Effector memory CD8-positive, alpha-beta T cell (primary cell): ENCODE data around the gene UNC13B.

Experiments used
- ATAC-seq: fragments of 150-1000 bp; cut with Tn5 transposase; replicated peaks from 2 replicates; pipeline ENCODE4 v1.10.0; 2021; ENCODE audit warnings: mild to moderate bottlenecking, moderate library complexity
- DNase-seq, 3 experiments: peaks; one replicate each; pipeline ENCODE4 v3.0.0; 2021
- H3K27ac Mint-ChIP-seq, 2 donors: one replicate each; pipeline ENCODE4 v1.8.0; 2022; ENCODE audit warnings: mild to moderate bottlenecking in 2 of 2, mixed read lengths in 2 of 2, moderate library complexity in 2 of 2
- H3K27me3 Mint-ChIP-seq, 2 donors: one replicate each; pipeline ENCODE4 v1.8.0; 2022; ENCODE audit warnings: mixed read lengths in 2 of 2
- H3K36me3 Mint-ChIP-seq: one replicate; pipeline ENCODE4 v1.8.0; 2022; ENCODE audit warnings: mild to moderate bottlenecking, moderate library complexity, mixed read lengths; ENCODE audit not compliant: insufficient read depth
- H3K4me1 Mint-ChIP-seq, 2 donors: one replicate each; pipeline ENCODE4 v1.8.0; 2022; ENCODE audit warnings: low read depth in 2 of 2, mixed read lengths in 2 of 2
- H3K4me3 Mint-ChIP-seq, 2 donors: one replicate each; pipeline ENCODE4 v1.8.0; 2022; ENCODE audit warnings: mild to moderate bottlenecking in 2 of 2, mixed read lengths in 2 of 2, moderate library complexity in 2 of 2
- H3K9me3 Mint-ChIP-seq, 2 donors: one replicate each; pipeline ENCODE4 v1.8.0; 2022; ENCODE audit warnings: mixed read lengths in 2 of 2

Gene UNC13B

DNA sequence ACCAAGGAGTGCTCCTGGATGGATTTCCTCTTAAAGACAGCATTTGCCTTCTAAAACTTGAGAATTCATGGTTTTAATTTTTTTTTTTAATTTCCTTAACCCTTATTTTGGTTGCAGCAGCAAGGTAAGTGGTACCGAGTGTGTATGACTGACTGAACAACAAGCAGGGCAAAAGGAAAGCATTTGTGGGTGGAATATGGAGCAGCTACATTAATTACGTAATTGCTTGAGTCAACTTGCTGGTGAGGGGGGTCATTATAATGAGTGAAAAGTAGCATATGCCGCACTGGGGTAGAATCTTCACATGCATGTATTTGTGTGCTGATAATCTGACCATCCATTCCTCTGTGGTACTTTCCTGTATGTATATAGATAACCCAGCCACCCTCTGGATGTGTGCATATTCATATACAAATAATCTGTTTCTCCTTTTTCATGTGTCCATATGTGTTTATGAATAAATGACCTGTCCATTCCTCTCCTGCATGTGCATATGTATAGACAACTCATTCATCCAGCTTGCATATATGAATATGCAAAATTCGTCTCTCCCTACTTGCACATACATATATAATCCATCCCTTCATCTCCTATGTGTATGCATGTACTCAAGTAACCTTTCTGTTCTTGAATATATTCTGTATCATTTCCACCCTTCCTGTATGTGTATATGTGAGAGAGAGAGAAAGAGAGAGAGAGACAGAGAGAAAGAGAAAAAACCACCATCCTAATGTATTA lies 180.6 kb downstream of the UNC13B start:
- Mint-ChIP-seq H3K36me3 (no peaks in the 10 kb centered on the region), H3K4me1 (no peaks in the 10 kb centered on the region)
- DNase-seq: no peak

DNA sequence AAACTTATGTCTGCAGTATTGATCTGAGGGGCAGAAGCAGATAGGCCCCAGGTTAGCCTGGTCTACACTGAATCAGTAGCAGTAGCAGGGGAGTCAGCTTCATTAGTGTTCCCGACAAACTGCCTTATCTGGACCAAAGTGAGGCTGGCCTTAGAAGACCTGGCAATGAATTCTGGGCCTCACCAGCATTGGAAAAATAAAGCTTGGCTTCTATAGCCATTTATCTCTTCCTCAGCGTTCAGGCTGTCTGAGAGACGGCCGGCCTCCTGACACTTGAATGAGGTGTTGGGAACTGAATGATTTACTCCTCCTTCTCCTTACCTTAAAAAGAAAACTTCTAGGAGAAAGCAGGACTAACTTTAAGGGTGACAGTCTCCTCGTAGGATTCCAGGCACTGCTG lies 186.3 kb downstream of the UNC13B start:
- Mint-ChIP-seq H3K27me3 (peaks cover 14 to 38% of the 10 kb centered on the region in 2 donors), H3K9me3 (no peaks in the 10 kb centered on the region), H3K27ac (no peak overlapping the region), H3K4me1 (no peaks in the 10 kb centered on the region), H3K36me3 (no peaks in the 10 kb centered on the region), H3K4me3 (no peak overlapping the region)
- no peak for ATAC-seq
- DNase-seq: no peak

More for the DNA sequence above, 180.6 kb downstream of the UNC13B start:
- Mint-ChIP-seq H3K4me3 (no peak overlapping the region), H3K9me3 (no peaks in the 10 kb centered on the region), H3K27me3 (peaks cover 12 to 29% of the 10 kb centered on the region in 2 donors), H3K27ac (no peak overlapping the region)
- ATAC-seq: no peak

DNA sequence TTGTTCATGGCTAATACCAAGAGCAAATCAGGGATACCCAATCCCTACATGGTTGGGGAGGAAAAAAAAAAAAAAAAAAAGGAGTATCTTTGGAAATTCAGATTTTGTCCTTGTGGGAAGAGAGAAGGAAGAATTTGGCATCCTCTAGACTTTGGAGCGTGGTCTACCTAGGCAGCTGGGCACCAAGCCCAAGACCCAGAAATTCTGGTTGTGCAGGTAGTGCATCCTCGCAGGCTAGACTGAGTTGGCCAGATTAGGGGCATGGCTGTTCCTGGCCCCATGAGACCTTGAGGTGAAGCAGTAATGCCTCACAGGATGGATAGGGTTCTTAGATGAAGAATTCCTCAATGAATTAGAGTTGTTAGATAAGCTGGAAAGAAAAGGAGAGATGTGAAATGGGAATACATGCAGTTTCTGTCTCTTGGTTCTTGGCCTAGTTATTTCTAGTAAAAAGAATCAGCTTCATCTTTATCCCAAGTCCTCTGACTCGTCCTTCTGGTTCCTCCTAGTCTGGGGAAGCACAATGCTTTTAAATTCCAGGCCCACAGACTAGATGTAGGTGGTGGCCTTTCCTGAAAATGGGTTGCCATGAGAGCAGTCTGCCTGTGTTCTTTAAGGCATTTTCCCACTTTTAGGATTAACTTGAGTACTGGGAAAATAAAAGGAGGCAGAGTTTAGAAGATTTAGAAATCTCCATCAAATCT lies 187.6 kb downstream of the UNC13B start:
- H3K36me3 Mint-ChIP-seq: no peaks in the 10 kb centered on the region
- H3K4me1 Mint-ChIP-seq: no peaks in the 10 kb centered on the region
- DNase-seq (no peak), ATAC-seq (no peak)
- no peaks in the 10 kb centered on the region for H3K9me3 Mint-ChIP-seq
- H3K4me3 Mint-ChIP-seq: no peak overlapping the region
- no peak overlapping the region for H3K27ac Mint-ChIP-seq
- peaks cover 22 to 46% of the 10 kb centered on the region in 2 donors for H3K27me3 Mint-ChIP-seq

- Mint-ChIP-seq H3K27me3 (peaks cover 26 to 46% of the 10 kb centered on the region in 2 donors), H3K36me3 (no peaks in the 10 kb centered on the region), H3K9me3 (no peaks in the 10 kb centered on the region), H3K27ac (no peak overlapping the region), H3K4me1 (no peaks in the 10 kb centered on the region), H3K4me3 (no peak overlapping the region)
- DNase-seq: no peak
- no peak for ATAC-seq
These were observed 188.4 kb downstream of the UNC13B start for GRCh38 chr9:35350212-35350611.

DNA sequence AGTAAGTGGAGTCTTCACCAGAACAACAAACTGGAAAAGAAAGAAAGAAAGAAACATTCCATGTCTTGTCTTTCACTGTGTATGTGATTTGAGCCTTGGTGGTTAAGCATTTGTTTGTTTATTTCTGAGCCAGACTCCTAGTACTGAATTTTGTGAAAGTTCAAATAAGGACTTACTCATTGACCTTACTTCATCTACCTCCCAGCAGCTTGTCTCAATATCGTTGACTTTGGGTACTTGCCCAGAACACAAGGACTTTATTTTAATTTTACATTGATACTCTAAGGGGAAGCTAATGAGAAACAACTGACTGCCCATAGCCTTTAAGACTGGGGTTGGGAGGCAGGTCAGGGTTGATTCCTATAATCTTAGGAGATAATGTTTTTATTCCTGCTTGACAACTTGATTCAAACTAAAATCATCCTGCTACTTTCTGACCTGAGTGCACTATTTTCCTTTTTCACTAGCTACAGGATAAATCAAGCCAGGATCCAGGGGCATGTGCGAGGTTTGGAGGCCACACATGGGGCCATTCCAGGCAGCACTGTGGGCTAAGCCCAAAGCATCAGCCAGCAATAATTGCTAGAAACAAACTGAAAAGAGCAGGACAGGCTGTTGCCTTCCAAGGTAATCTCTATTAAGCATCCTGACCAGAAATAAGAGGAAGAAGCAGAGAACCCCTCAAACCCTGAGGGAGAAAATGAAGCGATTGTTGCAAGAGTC lies 189.2 kb downstream of the UNC13B start:
- Mint-ChIP-seq H3K4me1 (no peaks in the 10 kb centered on the region), H3K27me3 (peaks cover 26 to 46% of the 10 kb centered on the region in 2 donors)
- ATAC-seq: no peak

DNA sequence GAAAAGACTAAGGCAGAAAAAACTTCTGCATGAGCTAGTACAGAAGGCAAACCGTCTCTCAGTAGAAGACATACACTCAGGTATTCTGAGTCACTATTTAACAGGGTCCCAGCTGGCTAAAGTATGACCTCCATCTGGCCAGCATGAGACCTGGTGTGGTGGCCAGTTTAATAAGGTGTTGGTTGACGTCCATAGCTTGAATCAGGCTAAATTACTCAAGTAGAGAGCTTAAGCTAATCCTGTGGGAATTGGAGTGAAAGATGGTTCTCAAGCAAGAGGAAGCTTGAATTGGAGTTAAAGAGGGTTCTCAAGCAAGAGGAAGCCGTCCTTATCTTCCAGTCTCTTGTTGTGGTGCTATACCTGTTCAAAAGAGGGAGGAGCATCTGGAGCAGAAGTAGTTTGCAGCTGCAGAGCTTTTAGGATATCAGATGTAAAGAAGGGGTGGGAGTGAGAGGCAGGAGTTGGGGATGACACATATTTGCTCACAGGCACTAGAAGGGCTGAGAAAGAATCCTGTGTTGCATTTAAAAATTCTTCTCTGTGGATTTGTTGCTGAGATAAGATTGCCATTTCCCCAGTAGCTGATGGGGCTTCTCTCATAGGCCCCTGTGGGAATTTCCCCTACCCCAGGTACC lies 192.0 kb downstream of the UNC13B start:
- Mint-ChIP-seq H3K27ac (no peak overlapping the region), H3K36me3 (no peaks in the 10 kb centered on the region), H3K27me3 (peaks cover 26 to 47% of the 10 kb centered on the region in 2 donors), H3K4me3 (no peak overlapping the region), H3K9me3 (no peaks in the 10 kb centered on the region), H3K4me1 (no peaks in the 10 kb centered on the region)
- no peak for ATAC-seq
- DNase-seq: no peak

More for the DNA sequence above, 189.2 kb downstream of the UNC13B start:
- Mint-ChIP-seq H3K27ac (no peak overlapping the region), H3K4me3 (no peak overlapping the region), H3K36me3 (no peaks in the 10 kb centered on the region), H3K9me3 (no peaks in the 10 kb centered on the region)
- no peak for DNase-seq

DNA sequence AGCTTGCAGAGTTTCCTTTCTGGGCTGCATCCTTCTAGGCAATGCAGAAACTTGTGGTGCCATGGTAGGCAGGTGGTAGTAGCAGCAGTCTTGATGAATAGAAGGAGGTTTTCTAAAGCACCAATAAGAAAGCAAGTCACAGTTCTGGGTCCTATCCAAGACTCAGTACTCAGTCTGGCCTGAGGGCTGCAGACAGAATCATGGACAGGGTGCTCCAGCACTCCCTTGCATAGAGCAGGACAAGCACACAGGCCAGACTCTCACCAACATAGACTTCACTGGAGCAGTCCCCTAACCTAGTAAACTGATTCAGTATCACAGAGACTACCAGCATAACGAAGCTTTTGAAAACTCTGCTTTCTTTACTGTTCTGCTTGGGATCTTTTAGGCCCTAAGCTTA lies 194.1 kb downstream of the UNC13B start:
- H3K4me1 Mint-ChIP-seq: no peaks in the 10 kb centered on the region
- no peaks in the 10 kb centered on the region for H3K36me3 Mint-ChIP-seq
- no peaks in the 10 kb centered on the region for H3K9me3 Mint-ChIP-seq
- peaks cover 31 to 49% of the 10 kb centered on the region in 2 donors for H3K27me3 Mint-ChIP-seq
- H3K4me3 Mint-ChIP-seq: no peak overlapping the region
- no peak overlapping the region for H3K27ac Mint-ChIP-seq
- no peak for ATAC-seq
- no peak for DNase-seq

DNA sequence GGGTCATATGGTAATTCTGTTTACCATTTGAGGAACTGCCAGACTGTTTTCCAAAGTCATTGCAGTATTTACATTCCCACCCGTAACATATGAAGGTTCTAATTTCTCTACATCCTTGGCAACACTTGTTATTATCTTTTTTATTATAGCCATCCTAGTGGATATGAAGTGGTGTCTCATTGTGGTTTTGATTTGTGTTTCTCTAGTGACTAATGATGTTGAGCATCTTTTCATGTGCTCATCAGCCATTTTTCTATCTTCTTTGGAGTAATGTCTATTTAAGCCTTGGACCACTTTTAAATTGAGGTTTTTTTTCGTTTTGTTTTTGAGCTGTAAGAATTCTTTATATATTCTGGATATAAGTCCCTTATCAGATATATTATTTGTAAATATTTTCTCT lies 195.3 kb downstream of the UNC13B start:
- H3K36me3 Mint-ChIP-seq: no peaks in the 10 kb centered on the region
- H3K27ac Mint-ChIP-seq: no peak overlapping the region
- ATAC-seq (no peak), DNase-seq (no peak)
- H3K4me3 Mint-ChIP-seq: no peak overlapping the region
- no peaks in the 10 kb centered on the region for H3K9me3 Mint-ChIP-seq
- peaks cover 26 to 37% of the 10 kb centered on the region in 2 donors for H3K27me3 Mint-ChIP-seq
- no peaks in the 10 kb centered on the region for H3K4me1 Mint-ChIP-seq

DNA sequence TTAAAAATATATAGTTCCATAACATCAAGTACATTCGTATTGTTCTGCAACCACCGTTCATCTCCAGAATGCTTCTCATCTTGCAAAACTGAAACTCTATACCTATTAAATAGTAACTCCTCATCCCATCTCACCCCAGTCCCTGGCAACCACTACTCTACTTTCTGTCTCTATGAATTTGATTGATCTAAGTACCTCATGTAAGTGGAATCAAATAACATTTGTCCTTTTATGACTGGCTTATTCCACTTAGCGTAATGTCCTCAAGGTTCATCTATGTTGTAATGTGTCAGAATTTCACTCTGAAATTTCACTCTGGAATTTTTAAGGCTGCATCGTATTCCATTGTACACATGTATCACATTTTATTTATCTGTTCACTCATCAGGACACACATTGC lies 196.0 kb downstream of the UNC13B start:
- no peak overlapping the region for H3K4me3 Mint-ChIP-seq
- no peaks in the 10 kb centered on the region for H3K36me3 Mint-ChIP-seq
- no peaks in the 10 kb centered on the region for H3K4me1 Mint-ChIP-seq
- H3K27ac Mint-ChIP-seq: no peak overlapping the region
- no peaks in the 10 kb centered on the region for H3K9me3 Mint-ChIP-seq
- peaks cover 26 to 30% of the 10 kb centered on the region in 2 donors for H3K27me3 Mint-ChIP-seq
- ATAC-seq: no peak
- DNase-seq: no peak

DNA sequence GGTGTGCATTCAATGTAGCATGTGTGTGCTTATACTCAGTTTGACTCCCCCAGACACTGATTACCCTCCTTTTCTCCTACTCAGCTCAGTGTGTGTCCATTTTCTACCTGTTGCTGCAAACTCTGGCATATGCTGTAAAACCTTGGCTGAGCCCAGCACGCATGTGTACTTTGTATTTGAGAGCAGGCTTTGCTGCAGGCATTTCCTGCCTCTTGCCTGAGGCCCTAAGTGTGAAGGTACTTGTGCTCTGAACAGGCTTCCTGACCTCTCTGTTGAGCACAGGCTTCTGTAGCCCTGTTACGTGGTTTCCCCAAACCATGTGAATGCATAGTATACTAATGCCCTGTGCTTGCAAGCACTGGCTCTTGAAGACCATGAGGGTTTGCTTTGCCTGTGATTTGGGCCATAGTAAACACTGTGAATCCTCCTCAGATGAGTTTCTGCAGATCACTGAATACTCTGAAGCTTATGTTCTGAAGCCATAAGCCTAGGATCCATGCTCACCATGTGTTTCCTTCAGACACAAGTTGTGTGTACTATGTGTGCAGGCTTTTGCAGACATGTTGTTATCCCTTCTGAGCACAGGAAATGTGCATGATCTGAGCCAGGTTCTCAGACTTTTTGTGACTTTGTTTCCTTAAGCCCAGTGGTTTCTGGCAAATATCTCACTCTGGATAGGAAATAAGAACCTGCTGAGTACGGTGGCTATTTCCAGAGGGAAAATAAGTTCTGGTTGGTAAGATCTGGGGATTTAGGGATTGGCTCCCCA lies 203.2 kb downstream of the UNC13B start:
- Mint-ChIP-seq H3K27ac (no peak overlapping the region), H3K4me1 (no peaks in the 10 kb centered on the region), H3K4me3 (no peak overlapping the region), H3K36me3 (no peaks in the 10 kb centered on the region), H3K27me3 (peaks cover 0 to 5% of the 10 kb centered on the region in 2 donors), H3K9me3 (no peaks in the 10 kb centered on the region)
- no peak for DNase-seq
- no peak for ATAC-seq

DNA sequence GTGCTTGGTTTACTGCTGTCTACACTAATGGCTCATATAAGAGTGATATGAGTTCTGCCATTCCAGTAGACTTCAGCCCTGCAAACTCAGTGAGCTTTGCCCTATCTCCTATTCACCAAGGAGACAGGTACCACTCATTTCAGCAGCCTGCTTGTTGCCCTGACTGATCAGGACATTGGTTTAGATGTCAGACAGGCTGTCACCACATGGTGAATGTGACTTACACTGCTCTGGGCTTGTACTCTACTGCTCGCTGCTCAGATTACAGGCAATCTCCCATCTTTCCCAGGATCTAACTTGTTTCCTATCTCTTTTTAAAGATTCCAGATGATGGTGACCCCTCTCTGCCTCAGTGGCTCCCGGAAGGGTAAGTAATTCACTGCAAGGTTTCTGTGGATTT lies 204.8 kb downstream of the UNC13B start:
- no peak overlapping the region for H3K4me3 Mint-ChIP-seq
- peaks cover 6 to 9% of the 10 kb centered on the region in 2 donors for H3K27me3 Mint-ChIP-seq
- no peaks in the 10 kb centered on the region for H3K9me3 Mint-ChIP-seq
- H3K4me1 Mint-ChIP-seq: no peaks in the 10 kb centered on the region
- H3K27ac Mint-ChIP-seq: no peak overlapping the region
- DNase-seq (no peak), ATAC-seq (no peak)
- H3K36me3 Mint-ChIP-seq: no peaks in the 10 kb centered on the region

DNA sequence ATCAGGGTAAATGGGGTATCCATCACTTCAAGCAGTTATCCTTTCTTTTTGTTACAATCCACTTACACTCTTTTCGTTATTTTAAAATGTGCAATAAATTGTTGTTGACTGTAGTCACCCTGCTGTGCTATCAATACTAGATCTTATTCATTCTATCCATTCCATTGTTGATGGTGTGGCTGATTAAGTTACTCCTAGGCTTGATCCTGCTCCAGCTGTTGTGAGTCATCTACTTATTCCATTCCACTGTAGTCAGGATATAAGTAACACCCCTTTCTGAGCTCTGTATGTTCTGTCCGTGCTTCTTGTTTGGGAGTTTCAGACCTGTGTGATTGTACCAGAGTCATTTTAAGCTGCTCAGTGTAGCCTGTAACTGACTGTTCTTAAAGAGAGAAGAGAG lies 205.6 kb downstream of the UNC13B start:
- H3K4me1 Mint-ChIP-seq: no peaks in the 10 kb centered on the region
- DNase-seq (no peak), ATAC-seq (no peak)
- H3K27ac Mint-ChIP-seq: no peak overlapping the region
- no peaks in the 10 kb centered on the region for H3K9me3 Mint-ChIP-seq
- H3K27me3 Mint-ChIP-seq: peaks cover 7 to 9% of the 10 kb centered on the region in 2 donors
- no peaks in the 10 kb centered on the region for H3K36me3 Mint-ChIP-seq
- no peak overlapping the region for H3K4me3 Mint-ChIP-seq

DNA sequence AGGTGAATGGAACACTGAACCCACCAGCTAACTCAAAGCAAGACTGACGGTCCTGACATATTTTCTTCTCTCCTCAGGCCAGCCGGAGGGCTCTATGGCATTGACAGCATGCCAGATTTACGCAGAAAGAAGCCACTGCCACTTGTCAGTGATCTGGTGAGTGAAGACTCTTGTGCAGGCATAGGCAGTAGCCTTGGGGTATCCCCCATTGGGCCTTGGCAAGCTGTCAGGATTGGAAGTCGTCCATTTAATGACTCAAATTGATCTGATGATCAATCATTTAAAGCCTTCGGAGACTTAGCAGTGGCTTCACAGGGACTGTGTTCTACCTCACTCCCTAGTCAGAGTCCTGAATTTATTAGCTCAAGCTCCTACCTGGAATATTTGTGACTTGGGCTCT lies 208.4 kb downstream of the UNC13B start:
- DNase-seq: no peak
- no peaks in the 10 kb centered on the region for H3K4me1 Mint-ChIP-seq
- no peak overlapping the region for H3K27ac Mint-ChIP-seq
- H3K27me3 Mint-ChIP-seq: peaks cover 7 to 9% of the 10 kb centered on the region in 2 donors
- no peak overlapping the region for H3K4me3 Mint-ChIP-seq
- H3K36me3 Mint-ChIP-seq: no peaks in the 10 kb centered on the region
- no peak for ATAC-seq
- no peaks in the 10 kb centered on the region for H3K9me3 Mint-ChIP-seq
